Fibroblast of skin of right biceps (primary cell): Measurements from ENCODE around the gene AP2B1.
"Not testable (repeated sequence)": the region's sequence is repeated elsewhere in the genome, so short reads cannot be mapped to it uniquely, and the experiment has no call there.

ENCODE experiments used
- DNase-seq: peaks from one replicate; pipeline ENCODE4 v3.0.0-alpha.2; 2013

Gene AP2B1

GRCh38 chr17:35587074-35587961, at the start of gene AP2B1:
AP2B1 (plus strand) TSS chr17:35587322; CDS start chr17:35594031, 6,709 bp downstream.
- DNase-seq = peak; percentile 96

GRCh38 chr17:35537601-35538141, 49.5 kb upstream of the AP2B1 start, which contains the start of gene SLFN12L:
SLFN12L (minus strand) TSS chr17:35537678; CDS start chr17:35522364, 15,314 bp downstream.
- DNase-seq = no peak

- no peak for DNase-seq
Measured at GRCh38 chr17:35539659-35540026, 47.5 kb upstream of the AP2B1 start.

GRCh38 chr17:35540589-35541404, 46.3 kb upstream of the AP2B1 start:
- DNase-seq = peak; percentile 16

DNA sequence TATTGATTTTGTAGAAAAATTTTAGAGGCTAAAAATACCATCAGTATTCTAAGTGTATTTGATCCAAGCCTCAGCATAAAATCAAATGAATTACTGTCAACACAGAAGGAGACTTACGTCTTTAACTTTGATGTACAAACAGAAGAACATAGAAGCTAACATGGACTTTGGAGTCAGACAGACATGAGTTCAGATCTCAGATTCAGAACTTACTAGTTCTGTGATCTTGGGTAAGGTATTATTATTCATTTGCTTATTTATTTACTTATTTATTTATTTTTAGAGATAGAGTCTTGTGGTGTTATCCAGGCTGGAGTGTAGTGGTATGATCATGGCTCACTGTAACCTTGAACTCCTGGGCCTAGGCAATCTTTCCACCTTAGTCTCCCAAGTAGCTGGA, 45.7 kb upstream of the AP2B1 start:
- DNase-seq = no peak

DNA sequence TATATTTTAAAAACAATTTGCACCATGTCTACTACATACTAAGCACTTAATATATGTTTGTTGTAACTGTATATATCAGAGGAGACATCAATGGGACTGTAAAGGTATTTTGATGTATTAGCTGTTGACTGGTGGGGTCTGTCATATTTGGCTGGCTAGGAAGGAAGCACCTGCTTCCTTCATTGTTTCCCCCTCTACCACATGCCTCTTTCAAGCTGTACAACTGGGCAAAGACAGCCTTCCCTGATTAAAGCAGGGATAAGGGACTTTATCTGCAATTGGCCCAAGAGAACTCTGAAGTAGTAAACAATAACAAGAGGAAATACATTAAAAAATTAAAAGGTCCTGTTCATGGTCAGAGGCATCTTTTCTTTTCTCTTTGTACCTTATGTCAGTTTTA, 44.1 kb upstream of the AP2B1 start:
- DNase-seq = no peak

GRCh38 chr17:35543856-35544255, 43.3 kb upstream of the AP2B1 start:
- DNase-seq = peak; percentile 16

GRCh38 chr17:35545150-35545549, 42.0 kb upstream of the AP2B1 start:
- no peak for DNase-seq

DNA sequence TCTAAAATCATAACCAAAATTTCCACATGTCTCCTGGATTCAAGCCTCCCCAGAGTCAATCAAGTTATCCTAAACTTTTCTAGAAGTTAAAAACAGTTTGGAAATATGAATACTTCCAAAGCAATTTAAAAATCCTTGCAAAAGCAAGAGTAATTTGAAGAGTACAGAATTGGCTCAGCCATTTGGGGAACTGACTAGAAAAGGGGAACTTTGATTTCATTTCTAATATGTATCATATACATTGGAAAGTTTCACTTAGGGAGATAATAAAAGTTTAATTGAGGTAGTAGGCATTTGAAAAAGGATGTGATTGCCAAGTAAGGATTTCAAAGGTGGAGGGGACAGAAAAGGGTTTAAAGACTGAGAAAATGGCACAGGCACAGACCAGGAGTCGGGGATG, 40.6 kb upstream of the AP2B1 start:
- no peak for DNase-seq

GRCh38 chr17:35548208-35548810, 38.8 kb upstream of the AP2B1 start:
- no peak for DNase-seq

DNA sequence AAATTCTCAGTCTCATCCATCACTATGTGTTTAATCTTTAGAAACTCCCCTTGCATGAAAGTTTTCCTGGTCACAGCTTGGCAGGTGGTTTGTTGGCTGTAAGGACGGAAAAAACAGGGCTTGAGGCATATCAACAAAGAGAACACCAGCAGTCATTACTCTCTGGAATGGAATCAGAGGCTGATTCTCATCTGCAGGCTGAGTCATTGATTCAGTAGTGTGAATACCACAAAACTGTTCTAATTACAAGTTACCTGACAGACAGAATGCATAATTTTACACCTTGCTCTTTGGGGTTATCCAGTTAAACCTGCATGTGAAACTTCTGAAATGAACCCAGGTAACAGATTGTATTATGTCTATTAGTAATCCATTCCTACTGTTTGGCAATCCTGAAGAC, 38.1 kb upstream of the AP2B1 start:
- DNase-seq = no peak

DNA sequence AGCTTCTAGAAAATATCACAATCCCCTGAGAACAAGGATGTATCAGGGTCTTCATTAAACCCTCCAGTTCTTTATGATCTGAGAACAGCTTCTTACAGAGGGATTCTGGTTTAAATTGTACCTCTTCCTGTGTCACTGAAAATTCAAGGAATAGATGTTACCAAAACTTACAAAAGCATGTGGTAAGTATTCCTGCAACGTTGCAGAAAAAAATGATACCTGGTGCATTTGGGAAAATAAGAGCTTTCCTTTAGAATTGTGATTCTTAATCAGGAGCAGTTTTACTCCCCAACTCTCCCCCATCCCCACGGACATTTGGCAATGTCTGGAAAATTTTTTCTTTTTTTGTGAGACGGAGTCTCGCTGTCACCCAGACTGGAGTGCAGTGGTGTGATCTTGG, 33.8 kb upstream of the AP2B1 start:
- DNase-seq = no peak

DNA sequence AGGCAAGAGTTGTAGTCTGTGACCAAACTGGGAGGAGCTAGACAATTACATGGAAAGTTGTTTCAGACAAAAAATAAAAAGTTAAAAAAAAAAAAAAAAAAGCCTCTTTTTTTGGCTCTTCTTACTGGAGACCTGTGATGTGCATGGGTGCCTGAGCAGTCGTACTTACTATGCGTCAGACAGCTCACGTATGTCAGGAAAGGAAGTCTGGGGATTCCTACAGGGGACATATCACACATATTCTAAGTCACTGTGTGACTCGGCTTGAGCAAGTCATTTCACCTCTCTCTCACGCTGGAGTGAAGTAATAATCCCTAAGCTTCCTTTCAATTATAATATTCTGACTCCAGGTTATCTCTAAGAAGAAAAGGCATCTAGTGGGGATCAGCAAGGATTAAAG, 32.5 kb upstream of the AP2B1 start:
- DNase-seq = no peak

DNA sequence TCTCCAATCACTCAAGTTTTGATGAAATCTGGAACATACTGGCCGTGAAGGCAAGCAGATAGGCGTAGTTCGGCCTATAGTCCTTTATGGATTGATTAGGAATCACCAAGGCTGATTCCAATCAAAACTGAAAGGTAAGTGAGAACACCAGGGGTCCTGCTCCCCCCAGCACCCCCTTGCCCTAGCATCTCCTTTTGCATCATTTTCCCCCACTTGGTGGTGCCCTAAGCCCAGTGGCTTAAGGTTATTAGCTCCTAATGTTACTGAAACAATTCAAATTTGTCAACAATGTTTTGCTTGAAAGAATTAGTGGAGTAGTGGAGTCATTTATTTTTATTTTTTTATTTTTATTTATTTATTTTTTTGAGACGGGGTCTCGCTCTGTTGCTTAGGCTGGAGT, 31.4 kb upstream of the AP2B1 start:
- no peak for DNase-seq

GRCh38 chr17:35557353-35557752, 29.8 kb upstream of the AP2B1 start:
- no peak for DNase-seq

DNA sequence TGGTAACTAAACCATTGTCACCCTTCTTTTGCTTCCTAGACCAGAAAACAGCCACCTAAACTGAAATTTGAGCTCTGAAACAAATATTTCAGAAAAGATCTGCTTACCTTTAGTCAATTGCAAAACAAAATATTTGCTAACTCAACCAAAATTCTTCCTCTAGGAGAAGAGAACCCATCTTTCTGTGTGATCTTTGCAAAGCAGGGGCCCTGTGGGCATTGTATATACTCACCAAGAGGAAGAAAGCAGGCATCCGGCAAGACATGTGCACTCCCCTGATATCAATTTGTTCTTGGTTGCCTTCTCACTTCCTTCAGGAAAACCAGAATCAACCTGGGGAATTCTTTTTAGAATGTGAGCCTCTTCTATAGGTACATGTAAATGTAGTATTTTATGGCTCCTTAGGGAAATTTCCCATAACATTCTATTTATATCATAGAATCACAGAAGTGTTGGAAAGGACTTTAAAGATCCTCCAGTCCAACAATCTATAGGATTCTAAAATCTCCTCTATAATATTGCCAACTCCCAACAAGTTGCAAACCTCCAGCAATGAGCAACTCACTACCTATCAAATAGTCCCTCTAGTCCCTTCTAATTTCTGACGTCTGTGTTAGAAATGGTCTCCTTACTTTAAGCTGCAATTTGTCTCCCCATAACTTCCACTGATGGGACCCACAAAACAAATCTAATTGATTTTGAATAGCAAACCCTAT, 27.5 kb upstream of the AP2B1 start:
- no peak for DNase-seq

- DNase-seq = no peak
Measured at GRCh38 chr17:35560703-35561102, 26.4 kb upstream of the AP2B1 start, which contains the start of gene SLFN14. SLFN14 (minus strand) TSS chr17:35560819; CDS start chr17:35558062, 2,757 bp downstream.

GRCh38 chr17:35563181-35563580, 23.9 kb upstream of the AP2B1 start:
- DNase-seq = not testable (repeated sequence)

DNA sequence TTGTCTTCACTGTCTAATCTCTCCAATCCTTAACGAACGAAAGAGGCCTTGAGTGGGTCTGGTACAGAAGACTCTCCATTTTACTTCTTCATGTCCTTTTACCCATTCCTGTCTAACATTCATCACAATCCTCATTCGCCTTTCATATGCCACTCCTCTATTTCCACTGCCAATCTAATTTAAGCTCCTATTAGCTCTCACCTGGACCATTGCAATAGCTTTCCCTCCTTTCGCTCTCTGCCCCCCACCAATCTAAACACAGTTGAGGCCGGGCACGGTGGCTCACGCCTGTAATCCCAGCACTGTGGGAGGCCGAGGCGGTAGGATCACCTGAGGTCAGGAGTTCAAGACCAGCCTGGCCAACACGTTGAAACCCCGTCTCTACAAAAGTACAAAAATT, 20.2 kb upstream of the AP2B1 start:
- no peak for DNase-seq

GRCh38 chr17:35568561-35568960, 18.6 kb upstream of the AP2B1 start:
- peak; percentile 49 for DNase-seq

DNA sequence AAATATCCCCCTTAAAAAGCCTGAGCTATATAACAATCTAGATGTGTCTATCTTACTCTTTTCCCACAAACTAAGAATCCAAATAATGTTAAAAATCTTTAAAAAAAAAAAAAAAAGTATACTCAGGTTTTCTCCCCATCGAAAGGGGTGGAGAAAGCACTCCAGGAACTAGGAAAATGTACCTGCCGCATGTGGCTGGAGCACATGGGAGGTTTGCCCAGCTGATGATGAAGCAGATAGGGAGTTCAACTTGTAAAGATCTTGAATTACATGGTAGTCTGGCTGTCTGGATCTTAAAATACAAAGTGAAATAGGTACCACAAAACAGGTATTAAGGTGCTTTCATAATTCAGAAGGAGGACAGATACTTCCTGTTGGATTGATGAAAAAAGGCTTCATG, 17.7 kb upstream of the AP2B1 start:
- DNase-seq = no peak

DNA sequence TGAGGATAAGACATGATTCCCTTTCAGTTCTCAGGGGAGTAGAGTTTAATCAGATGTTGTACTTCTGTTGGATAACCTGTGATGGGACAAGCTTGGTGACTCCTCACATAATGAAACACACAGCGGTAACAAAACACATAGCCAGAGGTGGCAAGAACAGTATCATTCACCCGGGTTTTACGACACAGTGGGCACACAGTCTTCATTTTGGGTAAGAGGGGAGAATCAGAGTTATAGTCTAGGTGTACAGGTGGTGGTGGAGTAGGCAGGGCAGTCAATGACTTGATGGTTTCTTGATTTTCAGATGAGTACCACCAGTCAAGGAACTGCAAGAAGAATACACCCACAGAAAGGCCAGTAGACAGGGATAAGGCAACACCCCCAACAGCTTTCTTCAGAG, 11.4 kb upstream of the AP2B1 start:
- DNase-seq = no peak

DNA sequence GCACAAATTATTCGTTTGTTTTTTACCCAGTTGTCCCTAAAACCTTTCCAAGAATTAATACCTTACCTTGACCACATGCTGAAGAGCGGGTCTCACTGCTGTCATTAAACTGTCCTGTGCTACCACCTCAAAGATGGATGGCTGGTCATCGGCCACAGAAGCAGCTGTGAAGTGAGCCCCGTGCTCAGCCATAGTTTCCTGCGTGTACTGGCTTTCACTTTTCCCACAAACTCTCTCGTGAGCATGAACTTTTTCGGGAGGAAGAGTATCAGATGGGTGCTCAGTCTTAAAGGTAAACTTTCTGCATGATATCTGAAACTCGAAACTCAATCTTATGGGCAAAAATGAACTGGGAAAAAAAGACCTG, 9.3 kb upstream of the AP2B1 start:
- DNase-seq = no peak
